Activated naive CD4-positive, alpha-beta T cell treated with anti-CD3 and anti-CD28 coated beads for 36 hours (primary cell): ENCODE measurements around the gene FBXO11. TPM values are rescaled to one million over a fixed set of nuclear protein-coding genes. Genes with fewer than 3 reads are reported as not detected.

ENCODE experiments used
- CTCF ChIA-PET: fragments of 350-600 bp; sonication (Branson Sonifier 250); formaldehyde crosslinking; loops from one replicate; lab custom pipeline; 2021; ENCODE audit warnings: antibody characterized with exemption; lab: Charles Lee
- DNase-seq: peaks from one replicate; pipeline ENCODE4 v3.0.0-alpha.2; 2020
- H3K27ac Mint-ChIP-seq: one replicate; pipeline ENCODE4 v1.8.0; 2021; ENCODE audit warnings: mild to moderate bottlenecking, mixed read lengths
- H3K27me3 Mint-ChIP-seq: one replicate; pipeline ENCODE4 v1.8.0; 2021; ENCODE audit warnings: low read depth, mixed read lengths
- H3K36me3 Mint-ChIP-seq: one replicate; pipeline ENCODE4 v1.8.0; 2021; ENCODE audit warnings: low read depth, mixed read lengths
- H3K4me1 Mint-ChIP-seq: one replicate; pipeline ENCODE4 v1.8.0; 2021; ENCODE audit warnings: low read depth, mixed read lengths
- H3K4me3 Mint-ChIP-seq: one replicate; pipeline ENCODE4 v1.8.0; 2021; ENCODE audit warnings: mild to moderate bottlenecking, moderate library complexity, mixed read lengths
- H3K9me3 Mint-ChIP-seq: one replicate; pipeline ENCODE4 v1.8.0; 2021; ENCODE audit warnings: mixed read lengths
- intact Hi-C: fragments of 100-400 bp; cut with micrococcal nuclease; formaldehyde crosslinking; loops from one replicate; pipeline ENCODE4 v1.15.1; 2023
- total RNA-seq, 2 experiments: library from RNA; stranded (reverse); gene quantifications; one replicate each; pipeline ENCODE4 v1.2.3, GENCODE V29; 2021

Gene FBXO11
- total RNA-seq, 2 experiments from 2014 or later = 32.8 to 35.0 TPM

GRCh38 chr2:47822518-47822917, 83.8 kb downstream of the FBXO11 start:
- intact Hi-C loops = loop anchor here (5.0 kb wide), 1 partner anchor 35 kb away; no protein-coding TSS in a partner anchor
- Mint-ChIP-seq H3K4me1 (peaks cover 4% of the 10 kb centered on the region), H3K9me3 (no peaks in the 10 kb centered on the region), H3K4me3 (no peak overlapping the region), H3K27ac (no peak overlapping the region), H3K27me3 (no peaks in the 10 kb centered on the region), H3K36me3 (peaks cover 30% of the 10 kb centered on the region)
- CTCF ChIA-PET = no interaction called here
- no peak for DNase-seq

- no peaks in the 10 kb centered on the region for H3K9me3 Mint-ChIP-seq
- H3K27me3 Mint-ChIP-seq = no peaks in the 10 kb centered on the region
- H3K4me1 Mint-ChIP-seq = peaks cover 4% of the 10 kb centered on the region
- H3K27ac Mint-ChIP-seq = no peak overlapping the region
- peaks cover 37% of the 10 kb centered on the region for H3K36me3 Mint-ChIP-seq
- no peak overlapping the region for H3K4me3 Mint-ChIP-seq
- no peak for DNase-seq
- intact Hi-C loops = loop anchor here (5.0 kb wide), 1 partner anchor 33 kb away; no protein-coding TSS in a partner anchor
- CTCF ChIA-PET = no interaction called here
Observed at GRCh38 chr2:47819834-47820233, 86.5 kb downstream of the FBXO11 start.

- intact Hi-C loops = no loop called here
- peaks cover 4% of the 10 kb centered on the region for H3K4me1 Mint-ChIP-seq
- no peaks in the 10 kb centered on the region for H3K27me3 Mint-ChIP-seq
- CTCF ChIA-PET = interaction anchor here (0.6 kb wide), 1 partner anchor 298 kb away, joined by 3 read pairs; no protein-coding TSS in a partner anchor
- no peak for DNase-seq
- H3K36me3 Mint-ChIP-seq = peaks cover 42% of the 10 kb centered on the region
- no peak overlapping the region for H3K4me3 Mint-ChIP-seq
- no peaks in the 10 kb centered on the region for H3K9me3 Mint-ChIP-seq
- H3K27ac Mint-ChIP-seq = no peak overlapping the region
Observed at GRCh38 chr2:47818777-47819176, 87.5 kb downstream of the FBXO11 start.

DNA sequence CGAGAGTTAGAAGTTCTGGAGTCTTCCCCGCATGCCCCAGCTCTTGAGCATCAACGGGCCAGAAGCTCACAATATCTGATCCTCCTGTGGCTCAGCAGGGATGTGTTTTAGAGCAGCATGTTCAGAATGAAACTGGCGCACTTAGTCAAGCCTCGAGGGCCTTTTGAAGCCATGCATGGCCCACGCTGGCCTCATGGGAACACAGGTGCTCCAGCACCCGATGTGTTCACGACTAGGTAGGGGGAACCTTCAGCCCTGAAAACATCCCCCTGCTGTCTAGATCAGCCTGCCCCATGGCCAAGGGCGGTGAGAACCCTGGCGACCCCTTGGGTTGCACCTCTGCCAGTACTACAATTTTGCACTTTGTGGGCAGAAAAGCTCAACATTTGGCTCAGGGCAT, 90.5 kb downstream of the FBXO11 start:
- H3K27ac Mint-ChIP-seq = no peak overlapping the region
- peaks cover 47% of the 10 kb centered on the region for H3K36me3 Mint-ChIP-seq
- no peaks in the 10 kb centered on the region for H3K27me3 Mint-ChIP-seq
- no peak for DNase-seq
- intact Hi-C loops = no loop called here
- H3K4me1 Mint-ChIP-seq = peaks cover 15% of the 10 kb centered on the region
- no peaks in the 10 kb centered on the region for H3K9me3 Mint-ChIP-seq
- CTCF ChIA-PET = no interaction called here
- no peak overlapping the region for H3K4me3 Mint-ChIP-seq

- CTCF ChIA-PET = interaction anchor here (0.9 kb wide), 1 partner anchor 17 kb away, joined by 3 read pairs; no protein-coding TSS in a partner anchor
- intact Hi-C loops = no loop called here
- H3K36me3 Mint-ChIP-seq = peaks cover 38% of the 10 kb centered on the region
Observed at GRCh38 chr2:47811668-47812067, 94.6 kb downstream of the FBXO11 start.

GRCh38 chr2:47810850-47811249, 95.4 kb downstream of the FBXO11 start:
- Mint-ChIP-seq H3K4me1 (peaks cover 19% of the 10 kb centered on the region), H3K9me3 (no peaks in the 10 kb centered on the region), H3K27ac (peak overlapping the region; percentile 69), H3K4me3 (no peak overlapping the region), H3K36me3 (peaks cover 42% of the 10 kb centered on the region), H3K27me3 (no peaks in the 10 kb centered on the region)
- CTCF ChIA-PET = no interaction called here
- intact Hi-C loops = no loop called here
- DNase-seq = no peak

More at GRCh38 chr2:47811668-47812067, 94.6 kb downstream of the FBXO11 start:
- H3K27me3 Mint-ChIP-seq = no peaks in the 10 kb centered on the region
- DNase-seq = no peak
- H3K27ac Mint-ChIP-seq = peak overlapping the region; percentile 69
- H3K4me3 Mint-ChIP-seq = no peak overlapping the region
- no peaks in the 10 kb centered on the region for H3K9me3 Mint-ChIP-seq
- peaks cover 19% of the 10 kb centered on the region for H3K4me1 Mint-ChIP-seq

DNA sequence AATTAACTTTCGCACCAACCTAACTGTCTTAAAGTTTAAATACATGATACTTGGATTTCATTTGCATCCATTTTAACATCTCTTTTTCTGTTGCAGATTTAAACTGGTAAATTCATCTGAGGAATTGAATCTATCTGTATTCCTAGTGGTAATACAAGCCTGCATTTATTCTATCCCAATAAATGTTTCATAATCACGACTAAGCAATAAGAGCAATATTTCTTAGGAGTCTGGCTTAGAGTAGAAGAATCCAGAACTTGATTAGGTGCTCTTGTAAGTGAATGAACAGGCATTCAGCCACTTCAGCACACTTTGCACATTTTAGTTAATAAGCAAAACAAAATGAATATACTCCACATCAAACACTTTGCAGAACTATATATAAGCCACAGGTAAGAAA, 96.4 kb downstream of the FBXO11 start:
- Mint-ChIP-seq H3K4me1 (peaks cover 19% of the 10 kb centered on the region), H3K36me3 (peaks cover 47% of the 10 kb centered on the region), H3K27me3 (no peaks in the 10 kb centered on the region), H3K27ac (no peak overlapping the region), H3K4me3 (no peak overlapping the region), H3K9me3 (no peaks in the 10 kb centered on the region)
- CTCF ChIA-PET = no interaction called here
- intact Hi-C loops = no loop called here
- DNase-seq = no peak

GRCh38 chr2:47808614-47809013, 97.7 kb downstream of the FBXO11 start:
- Mint-ChIP-seq H3K27ac (peak overlapping the region; percentile 71), H3K4me1 (peaks cover 24% of the 10 kb centered on the region), H3K4me3 (no peak overlapping the region), H3K9me3 (no peaks in the 10 kb centered on the region), H3K27me3 (no peaks in the 10 kb centered on the region), H3K36me3 (peaks cover 50% of the 10 kb centered on the region)
- intact Hi-C loops = no loop called here
- CTCF ChIA-PET = interaction anchor here (1.4 kb wide), 1 partner anchor 13 kb away, joined by 4 read pairs; no protein-coding TSS in a partner anchor
- no peak for DNase-seq

- H3K36me3 Mint-ChIP-seq = peaks cover 62% of the 10 kb centered on the region
- no peak for DNase-seq
- CTCF ChIA-PET = no interaction called here
- H3K4me3 Mint-ChIP-seq = no peak overlapping the region
- intact Hi-C loops = no loop called here
- no peaks in the 10 kb centered on the region for H3K27me3 Mint-ChIP-seq
- peaks cover 20% of the 10 kb centered on the region for H3K4me1 Mint-ChIP-seq
- H3K27ac Mint-ChIP-seq = no peak overlapping the region
- peaks cover 7% of the 10 kb centered on the region for H3K9me3 Mint-ChIP-seq
Observed at GRCh38 chr2:47805850-47806249, 100.4 kb downstream of the FBXO11 start.

DNA sequence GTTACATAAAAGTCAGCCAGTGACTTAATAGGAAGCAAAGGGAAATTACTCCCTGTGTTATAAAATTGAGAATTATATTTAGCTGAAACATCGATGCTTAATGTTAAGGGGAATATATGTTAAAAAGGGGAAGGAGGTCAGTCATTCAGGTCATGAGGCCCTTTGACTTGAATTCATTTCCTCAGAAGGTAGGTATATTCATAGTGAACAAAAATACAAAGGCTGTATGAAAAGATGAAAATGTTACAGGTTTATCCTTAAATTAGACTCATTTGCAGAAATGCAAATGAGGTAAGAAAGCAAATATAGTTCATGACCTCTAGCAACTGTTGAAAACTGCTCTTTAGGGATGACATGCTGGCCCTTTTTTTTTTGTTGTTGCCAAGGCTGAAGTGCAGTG, 102.5 kb downstream of the FBXO11 start:
- H3K4me1 Mint-ChIP-seq = peaks cover 18% of the 10 kb centered on the region
- no peak overlapping the region for H3K4me3 Mint-ChIP-seq
- intact Hi-C loops = loop anchor here (2.0 kb wide), 1 partner anchor 21 kb away; the partner anchor contains the start of gene MSH6
- no peak for DNase-seq
- H3K9me3 Mint-ChIP-seq = peaks cover 8% of the 10 kb centered on the region
- H3K27ac Mint-ChIP-seq = peak overlapping the region; percentile 60
- CTCF ChIA-PET = interaction anchor here (0.9 kb wide), 1 partner anchor 36 kb away, joined by 6 read pairs; no protein-coding TSS in a partner anchor
- peaks cover 81% of the 10 kb centered on the region for H3K36me3 Mint-ChIP-seq
- no peaks in the 10 kb centered on the region for H3K27me3 Mint-ChIP-seq

DNA sequence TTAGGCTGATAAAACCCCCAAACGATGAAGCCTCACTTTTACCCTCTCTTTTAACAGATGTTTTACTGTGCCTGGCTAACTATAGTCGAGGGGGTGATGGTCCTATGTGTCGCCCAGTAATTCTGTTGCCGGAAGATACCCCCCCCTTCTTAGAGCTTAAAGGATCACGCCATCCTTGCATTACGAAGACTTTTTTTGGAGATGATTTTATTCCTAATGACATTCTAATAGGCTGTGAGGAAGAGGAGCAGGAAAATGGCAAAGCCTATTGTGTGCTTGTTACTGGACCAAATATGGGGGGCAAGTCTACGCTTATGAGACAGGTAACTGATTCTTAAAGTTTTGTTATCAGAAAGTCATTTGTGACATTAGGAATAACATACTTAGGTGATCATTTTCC, 102.9 kb downstream of the FBXO11 start:
- intact Hi-C loops = loop anchor here (2.0 kb wide), 1 partner anchor 21 kb away; the partner anchor contains the start of gene MSH6

DNA sequence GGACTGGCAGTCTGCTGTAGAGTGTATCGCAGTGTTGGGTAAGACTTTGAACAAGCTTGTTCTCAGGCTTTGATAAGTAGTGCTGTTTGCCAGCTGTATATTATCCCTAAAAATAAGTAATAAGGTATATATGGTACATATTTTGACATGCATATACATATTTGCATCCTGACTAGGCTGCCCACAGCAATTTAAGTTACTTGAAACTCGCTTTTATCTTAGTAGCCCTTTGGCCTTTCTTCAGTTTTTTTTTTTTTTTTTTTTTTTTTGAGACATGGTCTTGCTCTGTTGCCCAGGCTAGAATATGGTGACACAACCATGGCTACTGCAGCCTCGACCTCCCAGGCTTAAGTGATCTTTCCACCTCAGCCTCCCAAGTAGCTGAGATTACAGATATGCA, 105.2 kb downstream of the FBXO11 start:
- intact Hi-C loops = no loop called here
- peaks cover 90% of the 10 kb centered on the region for H3K36me3 Mint-ChIP-seq
- DNase-seq = no peak
- H3K27ac Mint-ChIP-seq = no peak overlapping the region
- peaks cover 14% of the 10 kb centered on the region for H3K4me1 Mint-ChIP-seq
- no peaks in the 10 kb centered on the region for H3K27me3 Mint-ChIP-seq
- peaks cover 8% of the 10 kb centered on the region for H3K9me3 Mint-ChIP-seq
- no peak overlapping the region for H3K4me3 Mint-ChIP-seq
- CTCF ChIA-PET = no interaction called here

More for the DNA sequence above, 102.9 kb downstream of the FBXO11 start:
- DNase-seq = no peak
- Mint-ChIP-seq H3K4me3 (no peak overlapping the region), H3K36me3 (peaks cover 85% of the 10 kb centered on the region), H3K9me3 (peaks cover 8% of the 10 kb centered on the region), H3K4me1 (peaks cover 18% of the 10 kb centered on the region), H3K27ac (peak overlapping the region; percentile 60), H3K27me3 (no peaks in the 10 kb centered on the region)
- CTCF ChIA-PET = no interaction called here

- H3K4me3 Mint-ChIP-seq = no peak overlapping the region
- H3K9me3 Mint-ChIP-seq = peaks cover 8% of the 10 kb centered on the region
- H3K4me1 Mint-ChIP-seq = peaks cover 12% of the 10 kb centered on the region
- intact Hi-C loops = no loop called here
- DNase-seq = no peak
- H3K27ac Mint-ChIP-seq = no peak overlapping the region
- no peaks in the 10 kb centered on the region for H3K27me3 Mint-ChIP-seq
- H3K36me3 Mint-ChIP-seq = peaks cover 89% of the 10 kb centered on the region
- CTCF ChIA-PET = no interaction called here
Observed at GRCh38 chr2:47799031-47799609, 107.2 kb downstream of the FBXO11 start.
